Measurements from ENCODE around the gene NIN.

The NIN gene, protein sequence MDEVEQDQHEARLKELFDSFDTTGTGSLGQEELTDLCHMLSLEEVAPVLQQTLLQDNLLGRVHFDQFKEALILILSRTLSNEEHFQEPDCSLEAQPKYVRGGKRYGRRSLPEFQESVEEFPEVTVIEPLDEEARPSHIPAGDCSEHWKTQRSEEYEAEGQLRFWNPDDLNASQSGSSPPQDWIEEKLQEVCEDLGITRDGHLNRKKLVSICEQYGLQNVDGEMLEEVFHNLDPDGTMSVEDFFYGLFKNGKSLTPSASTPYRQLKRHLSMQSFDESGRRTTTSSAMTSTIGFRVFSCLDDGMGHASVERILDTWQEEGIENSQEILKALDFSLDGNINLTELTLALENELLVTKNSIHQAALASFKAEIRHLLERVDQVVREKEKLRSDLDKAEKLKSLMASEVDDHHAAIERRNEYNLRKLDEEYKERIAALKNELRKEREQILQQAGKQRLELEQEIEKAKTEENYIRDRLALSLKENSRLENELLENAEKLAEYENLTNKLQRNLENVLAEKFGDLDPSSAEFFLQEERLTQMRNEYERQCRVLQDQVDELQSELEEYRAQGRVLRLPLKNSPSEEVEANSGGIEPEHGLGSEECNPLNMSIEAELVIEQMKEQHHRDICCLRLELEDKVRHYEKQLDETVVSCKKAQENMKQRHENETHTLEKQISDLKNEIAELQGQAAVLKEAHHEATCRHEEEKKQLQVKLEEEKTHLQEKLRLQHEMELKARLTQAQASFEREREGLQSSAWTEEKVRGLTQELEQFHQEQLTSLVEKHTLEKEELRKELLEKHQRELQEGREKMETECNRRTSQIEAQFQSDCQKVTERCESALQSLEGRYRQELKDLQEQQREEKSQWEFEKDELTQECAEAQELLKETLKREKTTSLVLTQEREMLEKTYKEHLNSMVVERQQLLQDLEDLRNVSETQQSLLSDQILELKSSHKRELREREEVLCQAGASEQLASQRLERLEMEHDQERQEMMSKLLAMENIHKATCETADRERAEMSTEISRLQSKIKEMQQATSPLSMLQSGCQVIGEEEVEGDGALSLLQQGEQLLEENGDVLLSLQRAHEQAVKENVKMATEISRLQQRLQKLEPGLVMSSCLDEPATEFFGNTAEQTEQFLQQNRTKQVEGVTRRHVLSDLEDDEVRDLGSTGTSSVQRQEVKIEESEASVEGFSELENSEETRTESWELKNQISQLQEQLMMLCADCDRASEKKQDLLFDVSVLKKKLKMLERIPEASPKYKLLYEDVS (N-terminal part only)
- 228 to 263 reads per million in 2 donors for total RNA-seq

DNA sequence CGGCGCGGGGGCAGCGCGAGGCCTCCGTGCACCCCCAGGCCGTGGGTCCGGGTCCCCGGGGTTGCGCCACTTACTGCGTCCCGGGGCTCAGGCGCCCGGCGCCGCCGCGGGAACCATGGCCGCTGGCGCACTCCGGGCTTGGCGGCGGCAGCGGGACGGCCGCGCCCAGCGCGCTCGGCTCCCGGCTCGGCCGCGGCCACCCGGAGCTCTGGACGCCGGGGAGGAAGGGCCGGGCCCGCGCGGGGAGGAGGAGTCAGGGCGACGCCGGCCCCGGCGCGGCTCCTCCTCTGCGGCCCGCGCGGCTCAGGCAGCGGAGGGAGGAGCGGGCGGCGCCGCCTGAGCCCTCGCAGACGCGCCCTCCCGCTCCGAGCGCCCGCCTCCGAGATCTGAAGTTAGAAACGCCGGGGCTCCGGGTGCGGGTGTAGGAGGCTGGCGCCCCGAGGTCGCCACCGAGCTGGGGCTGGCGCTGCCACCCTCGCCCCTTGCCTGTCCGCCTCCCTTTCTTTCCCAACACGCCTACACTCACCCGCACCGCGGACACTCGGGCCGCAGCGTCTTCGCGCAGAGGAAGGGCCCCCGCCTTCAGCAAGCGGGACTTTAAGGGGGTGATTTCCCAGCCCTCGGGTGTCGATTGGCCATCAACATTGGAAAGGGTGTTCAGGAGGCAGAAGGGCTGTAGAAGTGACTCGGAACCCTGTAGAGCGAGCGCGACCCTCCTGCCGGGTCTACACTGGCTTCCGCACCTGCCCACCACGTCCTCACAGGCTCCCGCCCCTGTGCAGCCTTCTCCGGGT is at the start of gene NIN:
Gene NIN, minus strand, starts transcription at position 231 of the 794 bp plus-strand sequence. CDS start 9,106 bp downstream, outside the sequence.
- DNase-seq = peak; percentile 58

DNA sequence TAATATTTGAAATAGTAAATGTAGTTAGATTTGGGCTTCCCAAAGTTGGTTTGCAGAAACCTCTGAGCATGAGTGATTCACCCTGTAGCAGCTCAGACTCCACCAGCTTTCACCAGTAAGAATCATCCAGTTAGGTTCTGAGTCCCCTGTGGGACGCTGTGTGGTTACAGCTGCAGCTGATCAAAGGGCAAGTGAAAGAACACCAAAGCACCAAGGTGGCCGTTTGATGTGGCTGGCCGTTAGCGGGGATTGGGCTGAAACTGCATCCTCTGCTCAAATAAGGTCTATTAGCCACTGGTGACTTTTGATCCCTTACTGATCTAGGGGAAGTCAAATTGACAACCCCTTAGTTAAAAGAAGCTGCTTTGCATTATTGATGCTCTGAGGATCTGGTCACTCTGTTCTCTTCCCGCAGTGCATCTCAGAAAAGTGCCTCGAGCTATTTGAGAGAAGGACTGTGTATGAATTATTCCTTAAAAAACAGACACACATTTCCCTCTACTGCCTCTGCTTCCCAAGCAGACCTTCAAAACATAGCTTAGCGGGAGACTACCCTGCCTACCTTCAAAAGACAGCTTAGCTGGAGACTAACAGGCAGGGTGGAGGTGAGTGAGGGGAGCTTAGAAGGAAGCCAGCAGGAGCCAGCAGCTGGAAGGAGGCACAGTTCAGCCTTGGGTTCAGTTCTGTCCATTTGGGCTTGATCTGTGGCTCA is 44.6 kb upstream of the NIN start:
- DNase-seq = peak; percentile 25

DNA sequence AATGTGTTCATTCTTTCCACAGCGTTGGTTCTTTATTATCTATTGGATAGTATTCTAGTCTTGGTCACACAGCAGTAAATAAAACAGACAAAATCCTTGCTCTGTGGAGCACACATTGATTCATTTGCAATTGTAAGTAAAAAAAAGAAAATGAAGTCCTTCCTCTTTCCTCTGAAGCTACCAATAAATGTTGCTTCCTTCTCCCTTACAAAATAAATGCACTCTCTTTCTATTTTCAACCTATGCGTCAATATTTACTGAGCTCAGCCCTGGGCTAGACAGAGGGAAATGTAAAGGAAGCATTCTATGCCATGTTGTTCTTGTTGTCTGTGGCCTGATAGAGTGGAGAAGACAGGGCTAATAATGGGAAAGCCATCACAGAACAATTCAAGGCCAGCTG is 43.8 kb upstream of the NIN start:
- no peak for DNase-seq

DNA sequence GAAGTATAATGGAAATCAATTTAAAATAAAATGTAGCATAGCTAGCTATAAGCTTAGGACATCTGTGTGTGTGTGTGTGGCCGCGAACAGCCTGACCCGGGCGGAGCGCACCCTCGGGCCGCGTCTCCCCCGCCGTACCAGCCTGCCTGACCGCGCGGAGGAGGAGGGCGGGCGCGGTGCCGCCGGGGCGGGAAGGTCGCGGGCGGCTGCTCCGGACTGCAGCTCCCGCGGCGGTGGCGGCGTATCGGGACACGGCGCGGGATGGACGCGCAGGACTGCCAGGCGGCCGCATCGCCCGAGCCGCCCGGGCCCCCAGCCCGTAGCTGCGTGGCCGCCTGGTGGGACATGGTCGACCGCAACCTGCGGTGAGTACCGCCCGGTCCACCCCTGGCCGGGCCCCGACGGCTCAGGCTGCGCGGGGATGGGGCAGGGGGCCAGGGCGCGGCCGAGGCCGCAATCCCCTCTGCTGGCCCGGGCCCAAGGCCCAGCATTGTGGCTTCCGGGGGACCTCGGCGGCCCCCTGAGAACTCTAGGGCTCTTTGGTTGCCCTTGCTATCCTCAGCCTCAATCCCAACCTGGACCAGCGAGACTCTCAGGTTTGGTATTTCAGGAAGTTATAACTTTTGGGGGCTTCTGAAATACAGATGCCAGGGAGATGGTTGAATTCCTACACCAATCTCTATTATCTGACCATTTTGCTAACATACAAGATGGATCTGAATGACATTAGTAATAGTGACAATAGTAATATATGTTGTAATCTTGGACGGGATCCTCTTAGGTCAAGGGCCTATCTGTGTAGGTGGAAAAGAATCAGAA is 41.2 kb upstream of the NIN start, which contains the start of gene ABHD12B:
Gene ABHD12B, plus strand, starts transcription at position 140 of the 819 bp plus-strand sequence. Its CDS starts 122 bp downstream, at position 262.
- DNase-seq = no peak

DNA sequence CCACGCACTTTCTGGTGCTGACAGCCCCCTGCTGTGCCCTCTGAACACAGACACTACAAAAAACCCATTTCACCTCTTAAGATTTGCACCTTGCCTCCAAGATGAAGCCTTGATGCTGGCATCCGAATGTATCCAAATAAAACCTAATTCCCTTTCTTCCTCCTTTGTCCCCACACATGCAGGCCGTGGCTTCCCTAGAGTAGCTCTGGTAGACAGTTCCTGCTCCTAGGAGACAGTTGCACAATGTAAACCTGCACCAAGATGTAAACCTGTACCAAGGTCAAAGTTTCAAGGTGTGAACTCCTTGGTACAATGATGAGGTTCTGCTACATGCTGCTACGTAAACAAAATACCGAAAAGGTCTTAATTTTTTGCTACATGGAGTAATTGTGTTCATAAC is 40.3 kb upstream of the NIN start:
- DNase-seq = no peak

DNA sequence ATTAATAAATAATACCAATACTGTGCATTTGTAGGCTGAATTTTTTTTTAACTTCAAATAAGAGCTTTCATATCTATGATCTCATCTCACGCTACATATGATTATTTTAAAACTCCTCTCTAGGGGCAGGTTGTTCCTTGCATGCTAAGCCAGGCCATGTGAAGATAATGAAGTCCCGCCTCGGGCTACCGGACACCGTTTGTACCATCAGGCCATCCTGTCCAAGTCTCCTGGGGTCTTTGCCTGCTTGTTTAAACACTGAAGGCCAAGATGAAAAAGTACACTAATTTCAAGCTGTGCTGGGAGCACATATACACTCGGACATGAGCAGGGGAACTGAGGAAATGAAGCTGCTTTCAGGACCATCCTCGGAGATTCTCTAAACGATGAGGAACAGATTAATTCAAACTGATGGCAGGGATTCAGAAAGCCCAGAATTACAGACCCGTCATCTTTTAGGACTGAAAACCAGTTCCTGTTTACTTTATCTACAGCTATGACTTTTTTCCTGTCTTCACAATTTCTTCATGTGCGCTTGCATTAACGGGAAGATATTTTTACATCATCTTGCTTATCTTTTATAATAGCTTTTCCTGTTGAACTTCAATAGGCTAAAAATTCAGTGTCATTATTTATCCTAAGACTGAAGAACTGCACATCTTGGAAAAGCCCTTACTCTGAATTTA is 34.6 kb upstream of the NIN start:
- no peak for DNase-seq

DNA sequence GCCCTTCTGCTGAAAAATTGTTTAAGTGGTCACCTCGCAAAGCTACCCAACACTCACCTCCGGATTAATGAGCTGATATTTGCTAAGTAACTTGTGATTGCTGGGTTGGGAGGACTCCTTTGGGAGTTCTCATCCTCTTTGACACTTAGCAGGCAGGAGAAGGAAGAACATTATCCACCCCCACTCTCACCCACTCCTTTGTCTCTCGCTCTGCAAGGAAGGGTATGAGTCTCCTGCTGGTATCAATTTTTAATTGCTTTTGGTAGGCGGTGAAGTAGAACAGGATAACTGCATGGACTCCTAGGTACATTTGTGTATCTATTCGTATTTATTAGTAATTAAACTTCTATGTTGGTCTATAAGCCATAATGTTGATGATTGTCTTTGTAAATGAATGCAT is 34.0 kb upstream of the NIN start:
- DNase-seq = no peak

DNA sequence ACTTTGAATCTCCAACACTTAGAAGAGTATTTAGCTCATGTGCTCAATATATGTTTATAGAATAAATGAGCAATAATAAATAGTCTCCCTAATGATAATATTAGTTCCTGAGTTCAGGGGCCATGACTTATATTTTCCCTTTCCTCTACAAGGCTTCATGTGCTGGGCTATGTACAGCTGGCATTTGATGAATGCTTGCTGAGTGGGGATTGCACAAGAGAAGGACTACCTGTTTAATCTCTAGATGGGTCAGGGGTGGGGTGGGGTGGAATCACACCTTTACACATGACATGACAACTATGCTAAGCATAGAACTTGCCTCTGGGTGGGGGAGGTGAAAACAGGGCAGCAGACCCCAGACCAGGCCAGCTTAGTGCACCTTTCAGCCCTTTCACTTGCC is 33.3 kb upstream of the NIN start:
- DNase-seq = no peak

DNA sequence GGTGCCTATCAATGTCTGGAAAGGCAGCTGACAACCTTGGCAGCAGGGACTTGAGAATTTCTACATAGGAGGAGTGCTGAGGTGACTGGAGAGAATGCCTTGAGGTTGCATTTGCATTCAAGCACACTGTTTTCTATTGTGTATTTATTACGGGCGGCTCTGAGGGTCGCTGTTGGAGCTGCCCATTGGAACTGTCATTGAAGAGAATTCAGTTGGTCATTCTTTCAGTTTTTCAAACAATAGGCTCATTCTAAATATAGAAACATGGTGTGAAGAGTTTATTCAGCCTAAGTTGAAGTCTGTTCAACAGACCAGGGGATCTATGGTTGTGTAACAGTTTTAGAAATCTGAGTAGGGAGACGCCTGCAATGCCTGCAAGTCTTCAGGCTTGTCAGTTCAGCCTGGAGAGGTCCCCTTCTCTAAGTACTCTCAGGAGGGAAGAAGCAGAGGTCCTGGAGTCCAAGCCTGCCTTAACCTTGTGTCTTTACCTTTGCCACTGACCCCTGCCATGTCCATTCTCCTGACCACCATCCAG is 31.1 kb upstream of the NIN start:
- DNase-seq = no peak

DNA sequence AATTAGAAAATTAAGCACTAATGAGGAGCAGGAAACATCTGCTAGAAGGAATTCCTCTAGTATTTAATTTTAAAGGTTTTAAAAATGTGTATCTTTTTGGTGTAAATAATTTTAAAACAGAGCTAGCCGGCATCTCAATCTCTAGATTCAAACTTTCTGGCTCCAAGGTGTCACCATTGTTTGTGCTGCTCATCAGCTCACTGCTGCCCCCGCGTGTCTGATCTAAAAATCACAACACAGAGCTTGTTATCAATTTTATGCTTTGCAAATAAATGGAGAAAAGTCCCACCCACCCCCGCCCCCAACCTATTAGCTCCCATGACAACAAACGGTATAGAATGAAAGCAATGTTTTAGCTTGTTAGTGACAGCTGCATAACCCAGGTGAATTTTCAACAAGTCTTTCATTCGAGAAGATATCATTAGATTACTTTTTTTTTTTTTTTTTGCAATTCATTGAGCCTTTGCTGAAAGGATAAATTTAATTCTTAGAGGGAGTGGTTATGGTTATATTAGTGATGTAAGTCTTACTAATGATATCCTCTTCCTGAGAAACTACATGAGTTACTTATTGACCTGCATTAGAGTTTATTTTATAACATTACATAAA is 29.6 kb upstream of the NIN start:
- DNase-seq = peak; percentile 89

DNA sequence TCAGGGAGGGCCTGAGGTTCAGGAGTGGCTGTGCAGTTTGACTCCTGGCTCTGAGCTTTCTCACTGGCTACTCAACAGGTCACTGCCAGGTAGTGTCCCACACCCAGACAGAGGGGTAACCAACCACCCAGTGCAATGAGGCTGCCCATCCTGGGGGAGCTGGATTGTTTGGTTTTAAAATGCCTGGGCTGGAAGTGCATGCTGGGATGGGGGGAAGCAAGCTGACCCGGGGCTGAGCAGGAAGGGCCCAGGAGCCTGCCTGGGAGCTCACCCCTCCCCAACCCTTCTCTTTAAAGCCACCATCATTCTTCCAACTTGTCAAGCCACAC is 28.3 kb upstream of the NIN start:
- no peak for DNase-seq

DNA sequence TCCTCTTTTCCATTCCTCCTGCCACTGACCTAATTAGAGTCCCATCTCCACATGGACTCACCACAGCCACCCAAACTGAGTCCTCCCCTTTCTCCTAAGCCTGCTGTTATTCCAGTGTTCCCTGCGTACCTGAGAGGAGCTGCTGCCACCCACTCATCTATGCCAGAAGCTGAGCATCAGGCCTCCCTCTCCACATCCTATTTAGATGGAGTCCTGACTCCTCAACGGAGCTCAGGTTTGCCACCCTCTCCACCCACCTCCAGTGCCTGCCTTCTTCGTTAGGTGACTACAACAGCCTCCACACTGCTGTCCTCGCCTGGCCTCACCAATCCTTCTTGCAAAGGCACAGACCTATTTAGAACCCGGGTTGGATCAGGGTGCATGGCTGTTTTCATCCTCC is 25.7 kb upstream of the NIN start:
- DNase-seq = no peak

DNA sequence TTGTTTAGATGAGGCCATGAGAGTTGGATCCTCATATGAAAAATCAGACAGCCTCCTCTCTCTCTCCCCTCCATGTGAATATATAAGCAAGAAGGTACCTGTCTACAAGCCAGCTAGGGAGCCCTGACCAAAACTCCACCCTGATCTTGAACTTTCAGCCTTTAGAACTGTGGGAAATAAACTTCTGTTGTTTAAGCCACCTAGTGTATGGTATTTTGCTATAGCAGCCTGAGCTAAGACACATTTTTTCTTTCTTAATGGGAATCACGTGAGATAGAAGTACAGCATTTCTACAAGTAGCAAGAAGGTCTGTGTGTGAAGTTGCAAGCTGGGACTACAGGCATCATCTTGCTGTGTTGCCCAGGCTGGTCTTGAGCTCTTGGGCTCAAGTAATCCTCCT is 24.6 kb upstream of the NIN start:
- DNase-seq = no peak

DNA sequence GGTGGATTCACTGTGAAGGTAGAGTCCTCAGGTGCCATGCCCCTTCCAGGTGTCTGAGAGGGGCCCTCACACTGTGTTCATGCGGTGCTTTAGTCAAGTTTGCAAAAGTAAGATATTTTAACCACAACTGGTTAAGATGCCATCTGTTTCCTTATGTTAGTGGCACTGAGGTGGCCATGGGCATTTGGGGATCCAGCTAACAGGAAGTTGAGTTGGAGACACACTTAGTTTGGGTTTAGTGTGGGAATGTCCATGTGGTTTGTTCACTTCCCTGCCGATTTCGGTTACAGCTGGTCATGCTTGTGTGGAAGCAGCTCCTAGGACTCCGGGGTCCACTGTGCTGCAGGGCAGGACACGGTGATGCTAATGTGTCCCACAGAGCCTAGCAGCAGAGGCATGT is 23.6 kb upstream of the NIN start:
- no peak for DNase-seq

DNA sequence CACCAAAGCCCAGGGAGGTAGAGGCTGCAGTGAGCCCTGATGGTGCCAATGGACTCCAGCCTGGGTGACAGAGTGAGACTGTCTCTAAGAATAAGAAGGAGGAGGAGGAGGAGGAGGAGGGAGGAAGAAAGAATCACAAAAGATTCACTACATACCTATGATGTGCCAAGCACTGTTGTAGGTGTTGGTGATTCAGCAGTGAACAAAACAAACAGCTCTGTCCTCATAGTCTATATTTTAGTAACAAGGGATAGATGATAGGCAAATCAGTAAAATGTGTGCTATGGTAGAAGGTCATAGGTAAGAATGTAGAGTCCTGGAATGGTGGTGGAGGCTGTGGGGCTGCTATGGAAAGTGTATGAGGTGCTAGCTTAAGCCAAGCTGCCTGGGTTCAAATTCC is 22.9 kb upstream of the NIN start:
- DNase-seq = no peak

DNA sequence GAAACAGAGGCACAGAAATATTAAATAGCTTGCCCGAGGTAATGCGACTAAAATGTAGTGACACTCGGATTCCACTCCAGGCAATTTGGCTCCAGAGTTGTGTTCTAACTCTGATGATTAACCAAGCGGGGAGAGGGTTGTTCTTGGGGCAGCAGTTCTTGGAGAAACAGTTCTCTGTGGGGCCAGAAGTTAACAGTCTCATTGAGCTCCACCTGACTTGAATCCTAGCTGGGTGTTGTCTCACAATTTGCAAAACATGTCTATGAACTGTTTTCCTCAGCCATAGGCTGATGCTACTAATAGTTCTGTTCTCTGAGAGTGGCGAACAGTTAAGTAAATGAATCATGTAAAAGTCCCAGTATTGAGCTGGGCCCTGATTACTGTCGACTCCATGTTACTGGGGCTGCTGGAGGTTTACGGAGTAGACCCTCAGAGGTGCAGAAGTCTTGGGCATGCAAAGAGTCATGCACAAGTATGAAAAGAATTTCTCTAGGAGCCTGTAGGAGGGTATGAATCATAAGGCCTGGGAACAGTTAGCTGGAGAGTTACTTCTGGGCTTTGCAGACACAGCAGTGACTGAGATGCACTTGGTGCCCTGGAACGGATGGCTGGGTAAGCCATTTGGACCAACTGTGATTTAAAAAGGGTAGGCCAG is 15.4 kb upstream of the NIN start:
- no peak for DNase-seq

DNA sequence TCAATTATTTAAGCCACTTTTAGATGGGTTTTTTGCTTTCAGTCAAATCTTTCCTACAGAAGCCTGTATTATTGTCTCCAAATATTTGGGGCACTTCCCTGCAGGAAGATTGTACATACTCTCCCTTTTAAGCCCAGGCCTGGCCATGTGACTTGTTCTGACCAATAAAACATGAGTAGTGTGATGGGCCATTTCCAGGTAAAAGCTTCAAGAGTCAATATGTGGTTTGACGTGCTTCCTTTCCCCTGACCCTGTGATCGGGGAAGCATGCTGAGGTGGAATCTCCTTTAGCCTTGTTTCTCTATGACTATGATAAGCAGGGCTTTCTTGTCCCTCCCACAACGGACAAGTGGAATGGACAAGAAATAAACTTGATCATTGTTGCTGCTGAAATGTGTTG is 14.2 kb upstream of the NIN start:
- no peak for DNase-seq

DNA sequence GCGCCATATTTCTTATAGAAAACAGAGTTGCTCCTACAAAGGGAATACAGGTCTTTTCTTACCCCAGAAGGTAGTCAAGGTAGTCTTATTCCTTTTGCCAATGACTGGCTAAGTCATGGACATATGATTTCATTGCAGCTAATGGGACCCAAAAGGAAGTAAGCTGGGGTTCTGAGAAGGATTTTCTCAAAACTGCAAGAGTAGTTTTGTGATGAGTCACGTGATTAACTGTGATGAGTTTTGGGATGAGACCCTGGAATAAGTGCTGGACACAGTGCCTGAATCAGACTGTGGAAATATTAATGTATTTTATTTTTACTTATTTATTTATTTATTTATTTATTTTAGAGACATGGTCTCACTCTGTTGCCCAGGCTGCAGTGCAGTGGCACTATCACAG is 13.4 kb upstream of the NIN start:
- DNase-seq = no peak

DNA sequence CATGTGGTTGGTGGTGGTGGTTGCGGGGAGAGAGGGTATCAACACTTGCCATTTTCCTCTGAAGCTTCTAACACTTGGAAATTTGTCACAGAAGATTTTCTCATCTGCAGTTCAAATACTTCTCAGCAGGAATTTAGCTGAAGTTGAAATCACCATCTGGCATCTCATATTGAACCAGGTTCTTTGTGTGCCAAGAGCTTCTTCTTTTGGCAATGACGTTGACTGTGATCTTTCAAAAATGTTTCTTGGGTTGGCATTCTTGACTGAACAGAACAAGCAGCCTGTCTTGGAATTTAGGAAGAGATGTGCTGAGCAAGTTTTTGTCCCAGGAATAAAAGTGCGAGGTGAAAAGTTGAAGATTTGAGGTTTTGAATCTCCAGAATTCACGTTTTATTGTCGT is 8.7 kb upstream of the NIN start:
- no peak for DNase-seq
